A549 (cell line): ENCODE measurements around the gene RSPH3. TPM values are rescaled to one million over a fixed set of nuclear protein-coding genes. Genes with fewer than 3 reads are reported as not detected.

Source experiments
- ATAC-seq, 2 experiments: fragments of 200-7000 bp in 1 of 2; fragments of >200 bp in 1 of 2; cut with Nextera tagmentation in 1 of 2; cut with Tn5 transposase in 1 of 2; 3 replicates each; pipeline versions ENCODE4 v1.8.0 to v1.9.1; 2018 to 2020; ENCODE audit warnings: mild to moderate bottlenecking in 1 of 2, moderate library complexity in 1 of 2
- CTCF ChIA-PET: fragments of 300-600 bp; sonication (Branson Sonifier 250); formaldehyde crosslinking; extraction: SDS; loops from one replicate; lab custom pipeline; 2021; ENCODE audit warnings: antibody characterized with exemption, inconsistent platforms; lab: Yijun Ruan, JAX
- POLR2A ChIA-PET: fragments of 350-600 bp; formaldehyde crosslinking; extraction: SDS; loops from one replicate; lab custom pipeline; 2021; ENCODE audit warnings: antibody characterized with exemption, inconsistent platforms; lab: Yijun Ruan, JAX
- DNase-seq, 2 experiments: peaks; one replicate each; pipeline versions ENCODE4 v3.0.0 to v3.0.0-alpha.2; 2011 to 2016; ENCODE audit warnings: low read depth in 1 of 2, low spot score in 1 of 2
- FAIRE-seq: peaks from 2 replicates; lab custom pipeline; 2011; peaks lifted over from hg19 to GRCh38; lab: Jason Lieb, UNC
- H3K27ac ChIP-seq, 2 experiments: fragments of >200 bp; sonication (Bioruptor Twin); formaldehyde crosslinking; 3 replicates each; pipeline ENCODE4 v1.5.1; 2016 to 2017
- H3K4me1 ChIP-seq: fragments of >200 bp; sonication (Bioruptor Twin); formaldehyde crosslinking; 3 replicates; pipeline ENCODE4 v1.6.1; 2016
- H3K4me2 ChIP-seq: fragments of >200 bp; sonication (Bioruptor Twin); formaldehyde crosslinking; 3 replicates; pipeline ENCODE4 v1.6.1; 2016
- H3K4me3 ChIP-seq: fragments of >200 bp; sonication (Bioruptor Twin); formaldehyde crosslinking; 3 replicates; pipeline ENCODE4 v1.5.1; 2016
- H3K9me3 ChIP-seq: fragments of >200 bp; sonication (Bioruptor Twin); formaldehyde crosslinking; 3 replicates; pipeline ENCODE4 v1.6.1; 2016
- BHLHE40 ChIP-seq: IDR thresholded peaks from 2 replicates; pipeline ENCODE4 v1.6.1; 2012; ENCODE audit warnings: low read depth, low read length, inconsistent platforms
- CHD4 ChIP-seq: fragments of 200-600 bp; sonication (generic); IDR thresholded peaks from 2 replicates; pipeline ENCODE4 v1.6.1; 2016; ENCODE audit warnings: antibody characterized with exemption, mild to moderate bottlenecking, borderline replicate concordance
- EHF ChIP-seq: fragments of 250-450 bp; sonication (Bioruptor Pico); IDR thresholded peaks from 2 replicates; pipeline ENCODE4 v1.5.0; 2020; ENCODE audit warnings: mild to moderate bottlenecking
- EP300 ChIP-seq, 2 experiments: fragments of >200 bp; sonication (Bioruptor Twin); formaldehyde crosslinking; IDR thresholded peaks; 2 replicates in 1 of 2; 3 replicates in 1 of 2; pipeline ENCODE4 v1.6.1; 2016 to 2017
- ESRRA ChIP-seq: fragments of 150-350 bp; IDR thresholded peaks from 2 replicates; pipeline ENCODE4 v1.6.1; 2014; ENCODE audit warnings: mild to moderate bottlenecking, low read length, borderline replicate concordance
- FOSL2 ChIP-seq, 2 experiments: fragments of 450-650 bp in 1 of 2; fragments of >200 bp in 1 of 2; sonication (Bioruptor Twin) in 1 of 2; formaldehyde crosslinking; IDR thresholded peaks; 2 replicates each; pipeline versions ENCODE4 v1.5.0 to v1.6.1; 2016 to 2020; ENCODE audit warnings: mild to moderate bottlenecking in 1 of 2, moderate library complexity in 1 of 2
- FOXS1 ChIP-seq: fragments of 250-450 bp; sonication (Bioruptor Pico); IDR thresholded peaks from 2 replicates; pipeline ENCODE4 v1.5.0; 2020; ENCODE audit warnings: mild to moderate bottlenecking, moderate library complexity
- GATA3 ChIP-seq: IDR thresholded peaks from 2 replicates; pipeline ENCODE4 v1.6.1; 2012; ENCODE audit warnings: borderline replicate concordance
- HOXA7 ChIP-seq: fragments of 250-450 bp; sonication (Bioruptor Pico); IDR thresholded peaks from 2 replicates; pipeline ENCODE4 v1.5.0; 2020; ENCODE audit warnings: mild to moderate bottlenecking, moderate library complexity
- JUN ChIP-seq, 2 experiments: fragments of >200 bp; sonication (Bioruptor Twin); formaldehyde crosslinking; IDR thresholded peaks; 2 replicates in 1 of 2; 3 replicates in 1 of 2; pipeline ENCODE4 v1.6.1; 2016 to 2017
- JUNB ChIP-seq: fragments of >200 bp; sonication (Bioruptor Twin); formaldehyde crosslinking; IDR thresholded peaks from 2 replicates; pipeline ENCODE4 v1.6.1; 2016
- KDM1A ChIP-seq: fragments of 200-600 bp; sonication (generic); IDR thresholded peaks from 2 replicates; pipeline ENCODE4 v1.6.1; 2016; ENCODE audit warnings: low read depth, mild to moderate bottlenecking
- MAFK ChIP-seq: fragments of 450-650 bp; IDR thresholded peaks from 2 replicates; pipeline ENCODE4 v1.6.1; 2014; ENCODE audit not compliant: partially characterized antibody
- MAX ChIP-seq: IDR thresholded peaks from 2 replicates; pipeline ENCODE4 v1.6.1; 2012
- RAD21 ChIP-seq, 2 experiments: fragments of >200 bp in 1 of 2; sonication (Bioruptor Twin) in 1 of 2; formaldehyde crosslinking in 1 of 2; IDR thresholded peaks in 1 of 2; conservative IDR thresholded peaks in 1 of 2; 2 replicates in 1 of 2; 3 replicates in 1 of 2; pipeline ENCODE4 v1.6.1; 2012 to 2018; ENCODE audit warnings: inconsistent platforms in 1 of 2
- RARB ChIP-seq: fragments of 250-450 bp; sonication (Bioruptor Pico); IDR thresholded peaks from 2 replicates; pipeline ENCODE4 v1.8.0; 2021; ENCODE audit warnings: mild to moderate bottlenecking, moderate library complexity
- RFX5 ChIP-seq: fragments of 450-650 bp; IDR thresholded peaks from 2 replicates; pipeline ENCODE4 v1.7.1; 2014; ENCODE audit warnings: antibody characterized with exemption, mild to moderate bottlenecking, moderate library complexity
- SMC3 ChIP-seq: fragments of >200 bp; sonication (Bioruptor Twin); formaldehyde crosslinking; IDR thresholded peaks from 3 replicates; pipeline ENCODE4 v1.6.1; 2018; ENCODE audit warnings: inconsistent platforms
- TP53 ChIP-seq: fragments of 250-450 bp; sonication (Bioruptor Pico); IDR thresholded peaks from 2 replicates; pipeline ENCODE4 v1.5.0; 2021; ENCODE audit warnings: mild to moderate bottlenecking, moderate library complexity
- USF2 ChIP-seq: fragments of 450-650 bp; IDR thresholded peaks from 2 replicates; pipeline ENCODE4 v1.6.1; 2014; ENCODE audit warnings: antibody characterized with exemption
- ZC3H11A ChIP-seq: fragments of 450-650 bp; IDR thresholded peaks from 2 replicates; pipeline ENCODE4 v1.6.1; 2014; ENCODE audit warnings: antibody characterized with exemption, mild to moderate bottlenecking
- ZFP36 ChIP-seq: fragments of 450-650 bp; IDR thresholded peaks from 2 replicates; pipeline ENCODE4 v1.6.1; 2014; ENCODE audit warnings: borderline replicate concordance; ENCODE audit not compliant: partially characterized antibody
- ZNF302 ChIP-seq: fragments of 250-450 bp; sonication (Bioruptor Pico); IDR thresholded peaks from 2 replicates; pipeline ENCODE4 v1.9.0; 2021; ENCODE audit warnings: inconsistent platforms, mild to moderate bottlenecking, moderate library complexity
- ZSCAN20 ChIP-seq: fragments of 250-450 bp; sonication (Bioruptor Pico); IDR thresholded peaks from 2 replicates; pipeline ENCODE4 v1.8.0; 2022; ENCODE audit warnings: mild to moderate bottlenecking, moderate library complexity
- WGBS: methylation state at CpG from one replicate; pipeline ENCODE4 v1.1.6; 2017; ENCODE audit errors: missing lambda C conversion rate; 5-methylcytosine and 5-hydroxymethylcytosine counted together
- polyA plus RNA-seq, 4 experiments: library from polyadenylated mRNA; depleted of rRNA in 3 of 4; stranded (reverse); fragments of >200 nt; fragmentation: RNase III in 1 of 4; extraction: RNeasy Plus Mini Kit Qiagen cat#74134 plus additional on column Dnase treatment in 1 of 4; gene quantifications; 2 replicates in 3 of 4; 3 replicates in 1 of 4; pipeline ENCODE4 v1.2.3, GENCODE V29; 2011 to 2017
- TF ChIP-seq, protein P1 (sequence below): IDR thresholded peaks from 2 replicates; pipeline ENCODE4 v1.6.1; 2012

RSPH3 gene
- polyA plus RNA-seq, 2 of the 4 experiments (the other 2 are of a cell fraction): 2.6 to 3.6 TPM

GRCh38 chr6:158943380-158944032 is 56.5 kb downstream of the RSPH3 start:
- no peak for TF ChIP-seq CHD4
- TF ChIP-seq FOXS1 (CRISPR knock-in tag): no peak
- TF ChIP-seq BHLHE40: no peak
- TF ChIP-seq HOXA7: no peak
- no peak for TF ChIP-seq MAX
- TF ChIP-seq ZSCAN20 (CRISPR knock-in tag): no peak
- TF ChIP-seq RARB (CRISPR knock-in tag): no peak
- TF ChIP-seq GATA3: no peak
- TF ChIP-seq JUNB: no peak
- TF ChIP-seq ZC3H11A: no peak
- TF ChIP-seq ZFP36: no peak
- CTCF ChIA-PET: no interaction called here

DNA sequence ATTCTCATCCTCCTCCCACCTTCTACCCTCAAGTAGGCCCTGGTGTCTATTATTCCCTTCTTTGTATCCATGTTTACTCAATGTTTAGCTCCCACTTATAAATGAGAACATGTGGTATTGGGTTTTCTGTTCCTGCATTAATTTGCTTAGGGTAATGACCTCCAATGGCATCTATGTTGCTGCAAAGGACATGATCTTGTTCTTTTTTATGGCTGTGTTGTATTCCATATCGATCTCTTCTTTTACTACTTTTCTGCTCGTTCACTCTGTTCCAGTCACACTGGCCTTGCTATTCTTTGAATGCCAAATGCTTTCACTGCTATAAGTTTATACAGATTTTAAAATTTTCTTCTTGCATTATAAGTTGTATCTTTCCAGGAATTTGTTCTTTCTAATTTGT is 57.7 kb downstream of the RSPH3 start:
- TF ChIP-seq ZFP36 (no peak), KDM1A (no peak), EHF (no peak), JUN (IDR thresholded peaks at IDR 0.05) (no peak), SMC3 (no peak), EP300 (IDR thresholded peaks at IDR 0.05) (no peak), ESRRA (no peak), ZNF302 (CRISPR knock-in tag) (no peak), TP53 (CRISPR knock-in tag) (no peak), MAFK (no peak), USF2 (no peak)
- TF ChIP-seq, protein P1, sequence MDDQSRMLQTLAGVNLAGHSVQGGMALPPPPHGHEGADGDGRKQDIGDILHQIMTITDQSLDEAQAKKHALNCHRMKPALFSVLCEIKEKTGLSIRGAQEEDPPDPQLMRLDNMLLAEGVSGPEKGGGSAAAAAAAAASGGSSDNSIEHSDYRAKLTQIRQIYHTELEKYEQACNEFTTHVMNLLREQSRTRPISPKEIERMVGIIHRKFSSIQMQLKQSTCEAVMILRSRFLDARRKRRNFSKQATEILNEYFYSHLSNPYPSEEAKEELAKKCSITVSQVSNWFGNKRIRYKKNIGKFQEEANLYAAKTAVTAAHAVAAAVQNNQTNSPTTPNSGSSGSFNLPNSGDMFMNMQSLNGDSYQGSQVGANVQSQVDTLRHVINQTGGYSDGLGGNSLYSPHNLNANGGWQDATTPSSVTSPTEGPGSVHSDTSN: no peak
- no peak overlapping the region for H3K4me2 ChIP-seq
- CTCF ChIA-PET: no interaction called here

More at GRCh38 chr6:158943380-158944032, 56.5 kb downstream of the RSPH3 start:
- H3K4me2 ChIP-seq: no peak overlapping the region
- no peaks in the 10 kb centered on the region for H3K9me3 ChIP-seq
- FAIRE-seq (no peak), DNase-seq (no peak), ATAC-seq (no peak)
- POLR2A ChIA-PET: no interaction called here
- no peak overlapping the region for H3K27ac ChIP-seq
- no peaks in the 10 kb centered on the region for H3K4me1 ChIP-seq
- H3K4me3 ChIP-seq: no peak overlapping the region
- WGBS: 85% methylated on average over 3 of the region's 3 CpGs

DNA sequence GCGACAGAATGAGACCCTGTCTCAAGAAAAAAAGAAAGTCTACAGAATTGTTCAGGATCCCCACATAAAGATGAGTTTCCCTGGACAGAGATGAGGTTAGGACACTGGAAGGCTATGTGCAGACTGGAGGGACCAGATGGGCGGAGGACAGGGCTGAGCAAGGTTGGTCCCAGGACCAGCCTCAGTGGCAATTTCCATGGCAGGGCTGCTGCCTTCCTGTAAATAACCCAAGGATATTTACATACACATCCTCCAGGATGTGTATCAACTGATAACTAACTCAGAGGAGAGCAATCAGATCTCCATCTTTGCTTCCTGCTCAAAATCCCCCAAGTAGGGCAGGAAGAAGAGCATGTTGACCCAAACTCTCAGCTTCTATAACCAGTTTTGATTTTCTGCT is 58.8 kb downstream of the RSPH3 start:
- Histone ChIP-seq H3K4me3 (no peak overlapping the region), H3K9me3 (no peaks in the 10 kb centered on the region), H3K4me2 (no peak overlapping the region), H3K4me1 (no peaks in the 10 kb centered on the region), H3K27ac (no peak overlapping the region)
- ChIA-PET CTCF (no interaction called here), POLR2A (no interaction called here)
- DNase-seq (no peak), ATAC-seq (no peak), FAIRE-seq (no peak)
- WGBS: 92% methylated on average over 2 of the region's 2 CpGs
- no peak for TF ChIP-seq FOXS1 (CRISPR knock-in tag)
- no peak for TF ChIP-seq FOSL2 (IDR thresholded peaks at IDR 0.05)
- TF ChIP-seq FOSL2 (CRISPR knock-in tag; IDR thresholded peaks at IDR 0.05): no peak
- TF ChIP-seq RAD21 (conservative IDR thresholded peaks at IDR 0.05 in 1 of 2, IDR thresholded peaks at IDR 0.05 in 1 of 2): no peak
- TF ChIP-seq RFX5: no peak

More for the DNA sequence above, 57.7 kb downstream of the RSPH3 start:
- no peak overlapping the region for H3K27ac ChIP-seq
- ATAC-seq (no peak), FAIRE-seq (no peak), DNase-seq (no peak)
- H3K4me1 ChIP-seq: no peaks in the 10 kb centered on the region
- H3K9me3 ChIP-seq: no peaks in the 10 kb centered on the region
- no peak overlapping the region for H3K4me3 ChIP-seq
- POLR2A ChIA-PET: no interaction called here
- 94% methylated on average over 2 of the region's 2 CpGs for WGBS
